DMS79 treated with DMSO at 0.1 percent for 48 hours (cell line): ENCODE results near the gene PABPC1L.

Experiments
- DNase-seq: peaks from one replicate; lab custom pipeline; 2025; lab: John Stamatoyannopoulos, UW

PABPC1L gene

GRCh38 chr20:44966030-44966961, 56.4 kb downstream of the PABPC1L start, which contains the start of gene STK4:
Gene STK4, plus strand, starts transcription at chr20:44966512. Its CDS starts 57 bp downstream, at chr20:44966569.
- DNase-seq: peak; percentile 60

DNA sequence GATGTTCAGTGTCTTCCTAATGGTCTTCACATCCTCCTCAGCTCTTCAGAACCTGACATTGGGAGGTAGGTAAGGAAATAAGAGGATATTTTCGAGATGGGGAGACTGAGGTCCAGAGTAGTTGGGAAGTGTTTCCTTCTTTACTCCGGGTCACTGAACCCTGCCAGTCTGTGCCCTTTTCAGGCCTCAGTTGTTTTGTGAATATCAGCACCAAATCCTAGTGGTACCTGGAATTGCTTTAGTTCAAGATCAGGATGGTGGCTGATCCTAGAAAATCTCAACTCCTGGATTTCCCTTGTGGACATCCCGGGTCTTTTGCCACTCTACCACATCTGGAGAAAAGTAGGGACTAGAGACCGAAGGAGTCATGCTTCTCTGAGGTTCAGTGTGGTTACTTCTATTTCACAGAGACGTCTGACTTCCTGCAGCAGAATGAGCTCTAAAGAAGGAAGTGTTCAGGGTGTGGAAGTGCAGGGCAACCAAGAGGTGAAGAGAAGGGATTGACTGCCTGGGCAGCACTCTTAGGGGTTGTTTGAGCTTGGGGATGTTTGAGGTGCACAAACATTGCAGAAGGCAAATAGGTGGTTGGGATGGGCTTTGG, 57.4 kb downstream of the PABPC1L start:
- DNase-seq: no peak

DNA sequence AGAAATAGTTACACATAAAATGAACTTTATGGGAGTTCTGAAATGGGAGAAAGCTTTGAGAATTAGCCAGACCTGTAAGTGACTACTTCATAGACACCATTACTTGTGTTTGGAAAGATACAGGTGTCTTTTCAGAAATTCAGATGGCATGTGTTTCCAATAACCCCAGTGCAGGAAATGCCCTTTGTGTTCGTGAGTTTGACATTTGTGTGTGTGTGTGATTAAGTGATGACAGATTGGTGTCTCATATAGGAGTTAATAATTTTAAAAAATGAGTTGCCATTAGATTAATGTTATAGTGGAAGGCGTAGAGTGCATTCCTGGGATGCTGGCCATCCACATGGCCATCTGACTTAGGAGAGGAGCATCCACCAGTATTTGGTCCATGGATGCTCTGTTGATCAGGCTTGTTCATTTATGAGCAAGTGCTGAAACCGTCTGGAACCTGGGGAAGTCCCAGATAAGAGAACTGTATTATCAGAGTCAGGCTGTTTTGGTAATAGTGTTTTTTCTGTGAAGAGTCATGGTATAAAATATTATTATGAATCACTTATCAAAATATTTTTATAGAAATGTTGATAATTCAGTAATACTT, 59.5 kb downstream of the PABPC1L start:
- DNase-seq: no peak

DNA sequence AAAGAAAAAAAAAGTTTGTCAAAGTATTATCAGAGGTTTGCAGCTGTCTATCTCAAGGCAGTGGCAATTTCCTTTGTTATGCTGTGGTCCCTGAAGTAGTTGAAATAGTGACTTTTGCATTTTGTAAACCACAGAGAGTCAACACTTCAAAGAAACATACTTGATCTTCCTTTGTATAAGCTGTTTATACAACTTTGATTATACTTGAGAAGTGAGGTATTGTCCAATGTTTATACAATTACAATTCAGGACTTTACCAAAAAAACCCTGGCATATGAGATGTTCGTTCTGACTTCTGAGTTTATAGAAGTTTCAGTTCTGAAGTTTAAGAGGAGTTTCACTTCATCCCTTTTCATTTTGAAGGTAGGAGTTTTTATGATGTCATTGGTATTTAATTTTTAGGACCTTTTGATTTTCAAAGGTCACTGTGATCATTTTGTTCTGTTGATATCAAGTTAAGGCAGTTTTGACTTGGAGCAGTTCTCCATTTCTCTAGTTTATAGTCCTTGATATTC, 60.4 kb downstream of the PABPC1L start:
- peak; percentile 23 for DNase-seq

- no peak for DNase-seq
Observed at GRCh38 chr20:44973053-44973452, 63.2 kb downstream of the PABPC1L start.

DNA sequence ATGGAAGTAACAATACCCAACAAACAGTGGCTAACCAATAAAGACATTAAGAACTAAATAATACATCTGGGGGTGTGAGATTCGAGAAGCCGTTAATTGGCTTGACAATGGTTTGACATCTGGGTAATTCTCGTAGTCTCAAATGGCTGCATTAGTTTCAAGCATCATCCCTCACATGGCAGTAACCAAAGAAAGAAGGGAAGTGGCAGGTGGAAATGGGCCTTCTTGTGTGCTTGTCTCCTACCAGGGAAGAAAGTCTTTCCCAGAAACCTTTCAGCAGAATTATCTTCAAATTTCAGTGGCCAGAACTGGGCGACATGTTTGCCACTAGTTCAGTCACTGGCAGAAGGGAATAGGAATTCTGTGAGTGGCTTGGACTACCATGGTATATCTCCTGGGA, 66.8 kb downstream of the PABPC1L start:
- no peak for DNase-seq

DNA sequence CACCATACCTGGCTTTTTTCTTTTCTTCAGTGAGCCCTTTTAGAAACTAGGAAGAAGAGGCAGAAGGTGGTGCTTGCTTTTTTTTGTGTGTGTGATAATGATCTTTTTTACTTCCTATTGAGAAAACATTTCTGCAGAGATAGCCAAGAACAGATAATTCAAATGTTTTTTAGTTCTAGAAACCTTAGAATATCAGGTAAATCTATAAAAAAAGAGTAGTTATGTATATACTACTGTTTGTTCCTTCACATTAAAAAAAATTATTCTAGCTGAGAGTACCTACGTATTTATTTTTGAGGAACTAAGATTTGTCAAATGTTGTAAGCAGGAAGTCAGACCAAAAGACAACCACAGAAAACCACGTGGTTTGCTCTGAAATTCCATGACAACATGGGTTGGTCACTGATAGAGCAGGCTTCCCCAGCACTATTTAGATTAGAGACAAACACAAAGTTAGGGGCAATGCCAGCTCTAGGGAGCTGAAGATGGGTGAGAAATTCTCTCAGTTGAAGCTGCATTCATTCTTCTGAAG, 69.3 kb downstream of the PABPC1L start:
- DNase-seq: no peak

GRCh38 chr20:44981736-44982406, 72.0 kb downstream of the PABPC1L start:
- DNase-seq: no peak

- DNase-seq: no peak
Observed at GRCh38 chr20:44983093-44983674, 73.3 kb downstream of the PABPC1L start.

- DNase-seq: no peak
Observed at GRCh38 chr20:44988631-44989171, 78.8 kb downstream of the PABPC1L start.
